ENCODE data around the gene SIVA1.

The SIVA1 gene

GRCh38 chr14:104797115-104798044, 44.4 kb downstream of the SIVA1 start:
- DNase-seq (ENCODE audit: low read depth in 3 of 3): no peak

- DNase-seq (ENCODE audit: low read depth in 3 of 3): no peak
These were observed 45.6 kb downstream of the SIVA1 start for GRCh38 chr14:104798300-104799243.

DNA sequence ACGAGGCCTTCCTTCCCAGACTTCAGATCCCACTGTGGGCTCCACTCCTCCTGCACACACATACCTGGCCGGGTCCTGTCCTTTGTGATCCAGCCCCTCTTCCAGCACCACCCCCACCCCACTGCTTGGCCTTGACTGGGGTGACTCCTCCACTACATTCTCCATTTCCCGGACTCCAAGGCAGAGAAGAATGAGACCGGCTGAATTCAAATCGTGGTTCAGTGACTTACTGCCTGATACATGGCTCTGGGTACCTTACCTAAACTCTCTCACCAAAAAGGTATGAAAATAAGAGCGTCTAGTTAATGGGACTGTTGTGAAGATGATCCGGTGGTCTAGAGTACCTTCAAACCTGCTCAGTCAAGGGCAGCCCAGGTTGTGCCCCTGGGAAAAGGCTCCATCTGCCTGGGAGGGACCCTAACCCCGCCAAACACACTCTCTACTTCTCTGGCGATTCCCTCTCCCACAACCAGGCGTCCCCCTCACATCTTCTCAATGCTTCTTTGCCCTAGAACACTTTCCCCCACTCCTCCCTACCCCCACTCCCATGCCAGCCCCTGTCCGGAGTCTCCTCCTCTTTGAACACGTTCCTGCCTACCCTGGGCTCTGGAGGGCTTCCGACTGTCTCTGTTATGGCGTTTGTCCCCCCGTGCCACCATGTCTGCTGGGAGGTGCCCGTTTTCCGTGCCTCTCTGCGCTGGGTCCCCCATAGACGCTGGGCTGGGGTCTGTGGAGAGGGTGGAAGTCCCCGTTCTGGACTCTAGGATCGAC, 46.5 kb downstream of the SIVA1 start:
- DNase-seq (ENCODE audit: low read depth in 3 of 3): no peak

GRCh38 chr14:104800015-104800770, 47.2 kb downstream of the SIVA1 start:
- peak; percentile 71 to 74 (median 72) for DNase-seq (ENCODE audit: low read depth in 3 of 3)

DNA sequence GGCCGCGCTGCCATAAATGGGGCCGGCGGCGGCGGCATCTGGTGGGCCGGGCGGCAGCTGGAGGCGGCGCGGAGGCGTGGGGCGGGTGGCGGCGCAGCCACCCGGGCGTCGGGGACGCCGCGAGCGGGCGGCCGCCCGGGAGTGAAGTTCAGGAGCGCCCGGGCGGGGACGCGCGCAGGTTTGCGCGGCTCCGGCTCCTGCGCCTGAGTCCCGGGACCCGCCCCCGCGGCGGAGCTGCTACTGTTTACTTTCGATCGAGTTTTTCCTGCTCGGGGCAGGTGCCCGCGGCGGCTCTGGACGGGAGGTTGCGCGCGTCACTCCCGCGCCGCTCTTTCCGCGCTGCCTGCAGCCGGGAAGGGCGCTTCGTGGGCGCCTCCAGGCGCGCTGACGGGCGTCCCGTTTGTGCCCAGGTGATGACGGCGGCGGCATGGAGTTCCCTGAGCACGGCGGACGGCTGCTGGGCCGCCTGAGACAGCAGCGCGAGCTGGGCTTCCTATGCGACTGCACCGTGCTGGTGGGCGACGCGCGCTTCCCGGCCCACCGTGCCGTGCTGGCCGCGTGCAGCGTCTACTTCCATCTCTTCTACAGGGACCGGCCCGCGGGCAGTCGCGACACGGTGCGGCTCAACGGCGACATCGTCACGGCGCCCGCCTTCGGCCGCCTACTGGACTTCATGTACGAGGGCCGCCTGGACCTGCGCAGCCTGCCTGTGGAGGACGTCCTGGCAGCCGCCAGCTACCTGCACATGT, 48.0 kb downstream of the SIVA1 start, which contains the start of gene ZBTB42:
TSS of gene ZBTB42 (plus strand) at position 331 of the 749 bp plus-strand sequence. CDS start at position 428, 97 bp downstream.
- peak; percentile 41 to 57 (median 41) for DNase-seq (ENCODE audit: low read depth in 3 of 3)

GRCh38 chr14:104801520-104802393, 48.8 kb downstream of the SIVA1 start:
- DNase-seq (ENCODE audit: low read depth in 3 of 3): no peak

DNA sequence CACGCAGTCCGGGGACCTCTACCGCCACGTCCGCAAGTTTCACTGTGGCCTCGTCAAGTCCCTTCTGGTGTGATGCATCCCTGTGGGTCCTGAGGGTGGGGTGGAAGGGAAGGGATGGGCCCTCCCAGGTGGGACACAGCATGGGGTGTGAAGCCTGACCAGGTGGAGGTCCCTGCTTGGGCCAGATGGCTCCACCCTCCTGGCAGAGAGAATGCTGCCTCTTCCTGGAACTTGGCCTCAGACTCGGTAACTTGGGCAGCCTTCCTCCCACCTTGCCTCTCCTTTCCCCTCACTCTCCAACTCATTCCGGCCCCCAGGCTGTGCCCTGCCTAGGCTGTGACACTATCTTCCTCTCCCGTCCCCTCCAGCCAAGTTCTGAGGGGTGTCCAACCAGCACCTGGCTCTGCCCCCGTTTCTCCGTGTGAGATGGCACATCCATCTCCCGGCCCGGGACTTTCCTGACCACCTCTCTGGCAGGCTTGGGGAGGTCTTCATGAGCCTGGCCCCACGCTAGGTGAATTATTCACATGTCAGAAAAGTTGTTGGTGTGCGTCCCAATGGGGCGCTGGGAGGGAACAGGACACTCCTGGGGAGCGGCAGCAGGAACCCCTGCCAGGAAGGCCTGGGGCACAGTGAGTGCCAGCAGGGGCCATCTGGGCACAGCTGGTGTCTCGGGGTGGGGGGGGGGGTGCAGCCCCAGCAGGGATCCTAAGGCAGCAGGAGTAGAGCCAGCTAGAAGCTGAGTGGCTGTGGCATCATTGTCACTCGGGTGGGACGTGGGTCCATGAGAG, 49.6 kb downstream of the SIVA1 start:
- DNase-seq (ENCODE audit: low read depth in 3 of 3): no peak

- no peak for DNase-seq (ENCODE audit: low read depth in 3 of 3)
These were observed 50.4 kb downstream of the SIVA1 start for GRCh38 chr14:104803280-104803911.

- DNase-seq (ENCODE audit: low read depth in 3 of 3): no peak
These were observed 51.0 kb downstream of the SIVA1 start for GRCh38 chr14:104803912-104804410.

- no peak for DNase-seq (ENCODE audit: low read depth in 3 of 3)
These were observed 51.8 kb downstream of the SIVA1 start for GRCh38 chr14:104804481-104805325.

DNA sequence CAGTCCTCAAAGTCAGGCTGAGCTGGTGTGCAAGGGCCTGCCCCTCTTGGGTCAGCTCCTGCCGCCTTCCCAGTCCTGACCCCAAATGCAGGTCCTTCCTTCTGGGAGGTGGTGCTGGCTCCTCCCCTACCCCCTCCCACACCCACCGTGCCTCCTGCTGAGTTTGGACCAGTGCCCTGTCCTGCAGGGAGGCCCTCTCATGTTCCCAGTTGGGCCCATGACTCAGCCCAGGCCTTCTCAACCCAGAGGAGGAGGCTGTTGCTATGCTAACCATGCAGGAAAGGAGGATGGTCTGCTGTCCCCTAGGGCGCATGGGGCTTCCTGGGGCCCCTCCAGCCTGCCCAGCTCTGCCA, 52.4 kb downstream of the SIVA1 start:
- DNase-seq (ENCODE audit: low read depth in 3 of 3): no peak

- DNase-seq (ENCODE audit: low read depth in 3 of 3): no peak
These were observed 53.1 kb downstream of the SIVA1 start for GRCh38 chr14:104805941-104806624.

DNA sequence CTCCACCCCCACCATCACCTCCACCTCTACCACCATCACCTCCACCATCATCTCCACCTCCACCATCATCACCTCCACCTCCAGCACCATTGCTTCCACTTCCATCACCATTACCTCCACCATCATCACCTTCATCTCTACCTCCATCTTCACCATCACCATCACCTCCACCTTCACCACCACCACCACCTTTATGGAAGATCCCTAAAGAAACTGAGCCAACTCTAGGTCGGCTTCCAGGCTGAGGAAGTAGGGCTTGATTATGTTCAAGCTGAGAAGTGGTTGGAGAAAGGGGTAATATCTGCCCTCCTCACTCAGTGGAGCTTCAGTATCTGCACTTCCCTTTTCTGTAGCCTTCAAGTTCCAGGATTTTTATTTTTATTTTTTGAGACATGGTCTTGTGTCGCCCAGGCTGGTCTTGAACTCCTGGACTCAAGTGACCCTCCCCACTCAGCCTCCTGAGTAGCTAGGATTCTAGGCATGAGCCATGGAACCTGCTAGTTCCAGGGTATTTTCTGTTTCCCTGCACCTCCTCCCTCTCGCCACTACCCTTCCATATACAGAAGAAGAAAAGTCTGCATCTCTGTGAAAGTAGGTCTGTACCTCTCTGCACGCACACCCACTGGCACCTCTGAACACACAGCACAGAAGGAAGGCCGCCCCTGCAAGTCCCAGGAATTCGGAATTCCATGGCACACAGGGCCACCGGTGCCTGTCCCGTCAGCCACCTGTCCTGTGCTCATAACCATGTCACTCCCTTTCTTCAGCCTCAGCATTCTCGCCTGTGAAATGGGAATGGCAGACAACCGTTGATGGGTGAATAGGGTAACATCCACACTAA, 53.9 kb downstream of the SIVA1 start:
- no peak for DNase-seq (ENCODE audit: low read depth in 3 of 3)

DNA sequence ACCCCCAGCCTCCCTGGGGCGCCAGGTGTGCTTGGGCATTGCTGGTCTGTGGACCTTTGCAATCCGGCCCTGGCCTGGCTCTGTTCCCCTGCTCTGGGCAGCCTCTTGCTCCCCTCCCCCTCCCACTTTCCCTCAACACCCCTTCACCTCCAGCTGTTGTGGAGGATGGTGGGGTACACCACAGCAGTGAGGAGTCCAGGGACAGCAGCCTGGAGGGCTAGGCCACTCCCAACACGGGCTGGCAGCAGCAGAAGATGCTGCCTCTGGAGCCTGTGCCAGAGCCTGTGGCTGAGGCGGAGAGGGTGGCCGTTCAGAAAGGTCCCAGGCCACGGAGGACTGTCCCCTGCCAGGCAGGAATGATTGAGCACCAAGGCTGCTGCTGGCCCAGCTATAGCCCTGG, 55.5 kb downstream of the SIVA1 start:
- DNase-seq (ENCODE audit: low read depth in 3 of 3): no peak

Data from stimulated activated CD4-positive, alpha-beta T cell treated with anti-CD3 and anti-CD28 coated beads, TNF-alpha, amount 100 ng/mL, for 4 hours (primary cell).